GM18498 (cell line): ENCODE data around the gene UNC79.
"Not testable (repeated sequence)": the region's sequence is repeated elsewhere in the genome, so short reads cannot be mapped to it uniquely, and the experiment has no call there.

Experiments used
- ATAC-seq: cut with Tn5 transposase; IDR thresholded peaks from one replicate; pipeline ENCODE4 v1.9.1; 2021; ENCODE audit warnings: mild to moderate bottlenecking, moderate library complexity; ENCODE audit not compliant: unreplicated experiment

The UNC79 gene

DNA sequence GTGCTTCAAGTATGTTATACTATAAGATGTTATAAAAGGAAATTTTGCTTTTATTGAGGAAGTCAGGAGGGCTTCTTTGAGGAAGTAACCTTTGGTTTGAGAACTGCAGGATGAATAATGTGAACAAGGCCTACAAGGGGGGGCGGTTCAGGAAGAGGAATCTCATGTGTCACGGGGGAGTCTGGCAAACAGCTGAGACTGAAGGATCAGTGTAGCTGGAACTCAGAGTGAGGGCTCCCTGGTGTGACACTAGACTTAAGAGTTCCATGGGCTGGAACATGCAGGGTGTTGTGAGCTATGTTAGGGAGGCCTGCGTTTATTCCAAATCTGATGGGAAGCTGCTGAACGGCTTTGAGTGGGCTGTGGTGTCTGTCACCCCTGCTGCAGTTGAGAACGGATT is 62.3 kb downstream of the UNC79 start:
- no peak for ATAC-seq

DNA sequence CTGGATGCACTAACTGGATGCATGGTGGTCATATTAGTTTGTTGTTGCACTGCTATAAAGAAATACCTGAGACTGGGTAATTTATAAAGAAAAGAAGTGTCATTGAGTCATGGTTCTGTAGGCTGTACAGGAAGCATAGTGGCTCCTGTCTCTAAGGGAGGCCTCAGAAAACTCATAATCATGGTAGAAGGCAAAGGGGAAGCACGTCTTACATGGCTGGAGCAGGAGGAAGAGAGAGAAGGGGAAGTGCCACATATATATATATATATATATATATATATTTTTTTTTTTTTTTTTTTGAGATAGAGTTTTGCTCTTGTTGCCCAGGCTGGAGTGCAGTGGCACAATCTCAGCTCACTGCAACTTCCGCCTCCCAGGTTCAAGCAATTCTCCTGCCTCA is 62.9 kb downstream of the UNC79 start:
- ATAC-seq = not testable (repeated sequence)

DNA sequence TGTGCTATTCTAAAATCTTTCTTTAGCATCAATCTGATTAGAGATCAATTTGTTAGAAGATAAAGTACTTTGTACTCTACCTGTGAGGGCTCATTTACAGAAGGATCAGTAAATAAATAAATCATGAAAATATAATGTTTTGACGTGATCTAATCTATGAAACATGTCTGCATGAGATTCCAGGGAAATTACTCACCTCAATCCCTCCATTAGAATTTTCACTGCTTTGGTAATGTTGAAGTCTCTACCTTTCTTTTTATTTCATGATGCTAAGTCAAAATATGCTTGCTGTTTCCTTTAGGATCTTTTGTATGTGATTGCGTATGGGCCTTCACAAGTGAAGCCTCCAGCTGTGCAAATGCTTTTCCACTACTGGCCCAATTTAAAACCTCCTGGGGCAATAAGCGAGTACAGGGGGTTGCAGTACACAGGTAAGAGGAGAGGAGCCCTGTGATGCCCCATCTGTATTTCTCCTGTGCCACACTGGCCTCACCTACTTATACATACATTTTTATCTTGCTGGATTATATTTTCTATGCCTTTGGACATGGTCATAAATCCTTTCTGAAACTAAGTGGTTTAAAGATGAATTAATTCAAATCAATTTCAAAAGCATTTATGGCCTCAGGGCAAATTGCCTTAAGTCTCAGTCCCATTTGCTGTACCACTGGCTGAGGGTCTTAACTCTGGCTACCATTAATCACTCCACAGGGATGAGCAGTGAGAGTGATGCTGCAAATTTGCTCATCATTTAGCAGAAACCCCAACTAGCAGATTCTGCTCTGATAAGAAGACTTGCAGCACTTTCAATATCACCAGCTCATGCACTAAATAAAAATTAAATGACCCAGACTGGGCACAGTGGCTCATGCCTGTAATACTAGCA is 66.4 kb downstream of the UNC79 start:
- no peak for ATAC-seq

DNA sequence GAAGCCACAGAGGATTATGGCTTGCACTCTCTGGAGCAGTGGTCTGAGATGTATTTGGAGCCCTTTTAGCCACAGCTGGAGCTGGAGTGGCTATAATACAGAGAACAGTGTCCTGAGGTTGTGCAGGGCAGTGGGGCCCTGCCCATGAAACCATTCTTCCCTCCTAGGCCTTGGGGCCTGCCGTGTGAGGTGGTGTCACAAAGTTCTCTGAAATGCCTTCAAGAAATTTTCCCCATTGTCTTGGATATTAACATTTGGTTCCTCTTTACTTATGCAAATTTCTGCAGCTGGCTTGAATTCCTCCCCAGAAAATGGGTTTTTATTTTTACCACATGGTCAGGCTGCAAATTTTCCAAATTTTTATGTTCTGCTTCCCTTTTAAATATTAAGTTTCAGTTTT is 79.3 kb downstream of the UNC79 start:
- ATAC-seq = no peak

DNA sequence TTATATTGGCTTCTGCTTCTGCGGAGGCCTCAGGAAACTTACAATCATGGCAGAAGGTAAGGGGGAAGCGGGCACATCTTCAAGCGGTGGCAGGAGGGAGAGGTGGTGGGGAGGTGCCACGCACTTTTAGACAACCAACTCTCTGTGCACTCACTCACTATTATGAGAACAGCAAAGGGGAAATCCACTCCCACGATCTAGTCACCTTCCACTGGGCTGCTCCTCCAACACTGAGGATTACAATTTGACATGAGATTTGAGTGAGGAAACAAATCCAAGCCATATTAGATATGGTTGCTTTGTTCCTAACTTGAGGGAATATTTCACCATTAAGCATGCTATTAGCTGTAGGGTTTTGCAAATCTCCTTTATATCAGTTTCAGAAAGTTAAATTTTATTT is 80.3 kb downstream of the UNC79 start:
- ATAC-seq = no peak

DNA sequence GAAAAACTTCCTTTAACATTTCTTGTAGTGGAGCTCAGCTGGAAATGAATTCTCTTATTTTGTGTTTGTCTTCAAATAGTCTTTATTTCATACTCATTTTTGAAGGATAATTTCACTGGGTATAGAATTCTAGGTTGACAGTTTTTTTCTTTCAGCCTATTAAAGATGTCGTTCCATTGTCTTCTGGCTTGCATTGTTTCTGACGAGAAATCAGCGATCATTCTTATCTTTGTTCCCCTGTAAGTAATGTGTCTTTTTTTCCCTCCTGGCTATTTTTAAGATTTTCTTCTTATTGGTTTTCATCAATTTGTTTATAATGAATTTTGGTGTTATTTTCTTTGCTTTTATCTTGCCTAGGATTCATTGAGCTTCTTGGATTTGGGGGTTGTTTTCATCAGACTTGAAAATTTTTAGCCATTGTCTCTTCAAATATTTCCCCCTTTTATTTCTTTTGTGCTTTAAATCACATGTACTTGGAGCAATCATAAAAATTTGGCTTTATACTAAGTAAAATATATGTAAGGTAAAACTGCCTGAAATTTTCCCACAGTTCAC is 89.4 kb downstream of the UNC79 start:
- ATAC-seq = no peak

DNA sequence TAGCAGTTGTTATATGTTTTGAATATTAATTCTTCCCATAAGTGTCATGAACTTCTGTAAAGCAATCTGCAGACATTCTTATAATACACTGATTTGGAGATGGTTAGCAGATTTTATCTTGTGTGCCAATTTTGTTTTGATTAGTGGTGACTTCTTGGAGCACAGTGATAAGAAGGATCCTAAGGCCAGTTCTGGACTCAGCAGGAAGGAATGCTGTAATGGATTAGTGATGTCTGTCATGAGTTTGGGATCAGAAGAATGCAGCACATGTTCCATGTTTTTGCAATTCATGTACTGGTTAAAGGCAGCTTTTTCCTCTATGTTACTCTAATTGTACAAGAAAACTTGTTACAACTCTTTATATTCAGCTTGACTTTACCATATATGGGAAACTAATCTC is 91.5 kb downstream of the UNC79 start:
- ATAC-seq = no peak

DNA sequence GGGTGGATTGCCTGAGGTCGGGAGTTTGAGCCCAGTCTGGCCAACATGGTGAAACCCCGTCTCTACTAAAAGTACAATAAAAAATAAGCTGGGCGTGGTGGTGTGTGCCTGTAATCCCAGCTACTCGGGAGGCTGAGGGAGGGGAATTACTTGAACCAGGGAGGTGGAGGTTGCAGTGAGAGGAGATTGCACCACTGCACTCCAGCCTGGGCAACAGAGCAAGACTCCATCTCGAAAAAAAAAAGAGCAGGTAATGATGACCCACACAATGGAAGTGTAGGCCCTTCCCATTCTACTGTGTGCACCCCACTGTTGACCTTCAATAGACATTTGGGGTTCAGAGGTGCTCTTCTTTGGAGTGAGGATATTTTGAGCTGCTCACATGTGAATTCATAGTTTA is 94.5 kb downstream of the UNC79 start:
- ATAC-seq = not testable (repeated sequence)

DNA sequence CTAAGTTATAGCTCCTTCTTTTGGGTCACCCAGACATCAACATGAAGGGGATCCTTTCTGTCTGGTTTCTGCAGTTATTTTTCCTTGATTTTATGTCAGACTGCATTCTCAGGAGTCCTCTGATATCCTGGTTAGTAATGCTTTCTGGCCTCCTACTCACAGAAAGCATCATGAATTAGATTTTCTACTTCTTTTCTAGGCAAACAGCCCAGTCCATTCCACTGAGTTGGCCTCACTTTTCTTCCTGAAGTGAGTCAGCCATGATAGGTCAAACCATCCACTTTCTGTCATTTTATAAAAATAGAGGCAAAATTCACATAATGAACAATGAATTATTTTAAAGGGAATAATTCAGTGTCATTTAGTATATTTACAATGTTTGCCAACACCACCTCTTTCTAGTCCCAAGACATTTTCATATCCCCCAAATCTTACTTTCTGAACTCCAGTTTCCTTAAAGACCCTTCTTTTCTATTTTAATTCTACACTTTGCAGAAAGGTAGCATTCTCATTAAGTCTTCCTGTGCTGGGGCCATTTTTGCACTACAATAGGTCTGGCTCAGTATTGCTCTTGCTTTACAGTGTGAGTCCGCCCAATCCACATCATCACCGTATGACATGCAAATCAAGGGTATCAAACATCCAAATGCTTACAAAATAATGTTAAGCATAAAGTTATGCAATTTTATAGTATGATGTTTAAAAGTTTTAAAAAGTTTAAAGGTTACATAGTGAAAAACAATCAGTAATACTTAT is 95.1 kb downstream of the UNC79 start:
- ATAC-seq = no peak

DNA sequence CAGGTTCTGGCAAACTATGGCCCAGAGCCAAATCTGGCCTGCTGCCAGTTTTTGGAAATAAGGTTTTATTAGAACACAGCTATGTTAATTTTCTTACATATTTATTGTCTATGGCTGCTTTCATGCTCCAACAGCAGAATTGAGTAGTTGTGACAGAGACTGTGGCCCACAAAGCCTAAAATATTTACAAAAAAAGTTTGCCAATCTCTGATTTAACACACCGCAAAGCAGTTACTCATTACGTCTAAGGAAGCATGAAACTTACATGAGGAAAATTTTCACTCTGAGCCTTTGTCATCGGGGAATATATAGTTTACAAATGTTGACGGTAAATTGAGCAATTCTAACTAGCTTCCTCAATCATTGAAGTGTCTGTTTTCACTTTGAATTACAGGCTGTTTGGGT is 96.5 kb downstream of the UNC79 start:
- no peak for ATAC-seq

DNA sequence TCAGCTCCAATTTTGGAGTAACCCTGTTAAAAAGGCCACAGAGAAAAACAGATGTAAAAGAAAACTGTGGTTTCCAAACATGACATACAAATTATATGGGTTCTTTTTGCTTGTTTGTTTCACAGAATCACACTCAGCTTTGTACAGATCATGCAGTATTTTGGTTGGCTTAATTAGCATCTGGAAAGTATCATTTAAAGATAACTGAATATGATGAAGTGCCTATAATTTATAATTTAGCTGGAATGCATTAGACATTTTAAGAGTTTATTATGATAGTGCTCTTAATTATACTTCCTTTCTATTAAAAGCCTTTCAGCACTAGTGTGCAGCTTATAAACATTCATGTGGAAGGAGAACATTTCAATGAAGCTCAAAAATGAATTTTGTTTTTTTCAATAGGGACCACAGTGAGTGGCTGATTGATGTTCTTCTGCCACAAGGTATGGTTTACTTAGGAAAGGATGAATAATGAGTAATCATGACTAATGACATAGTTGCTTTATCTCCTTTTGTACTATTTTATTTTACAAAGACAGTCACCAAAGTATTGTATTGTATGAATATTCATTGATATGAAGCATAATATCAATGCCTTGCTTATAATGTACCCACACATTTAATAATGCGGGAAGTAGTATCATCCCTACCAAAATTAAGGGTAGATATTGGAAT is 98.3 kb downstream of the UNC79 start:
- no peak for ATAC-seq

DNA sequence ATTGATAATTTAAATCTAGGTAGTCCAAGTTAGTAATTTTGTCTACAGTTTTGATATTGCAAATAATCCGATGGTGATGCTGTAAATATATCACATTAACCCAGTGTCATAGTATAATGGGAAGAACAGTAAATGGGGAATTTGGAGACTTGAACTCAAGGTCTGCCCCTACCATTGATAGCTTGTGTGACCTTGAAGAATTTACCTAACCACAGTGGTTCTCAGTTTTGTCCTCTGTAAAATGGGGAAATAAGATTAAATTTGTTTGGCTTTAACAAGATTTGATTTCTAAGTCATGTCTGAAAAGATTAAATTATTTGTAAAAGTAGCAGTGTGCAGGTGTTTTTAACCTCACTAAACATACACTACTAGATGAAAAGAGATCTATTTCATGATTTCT is 100.9 kb downstream of the UNC79 start:
- no peak for ATAC-seq

DNA sequence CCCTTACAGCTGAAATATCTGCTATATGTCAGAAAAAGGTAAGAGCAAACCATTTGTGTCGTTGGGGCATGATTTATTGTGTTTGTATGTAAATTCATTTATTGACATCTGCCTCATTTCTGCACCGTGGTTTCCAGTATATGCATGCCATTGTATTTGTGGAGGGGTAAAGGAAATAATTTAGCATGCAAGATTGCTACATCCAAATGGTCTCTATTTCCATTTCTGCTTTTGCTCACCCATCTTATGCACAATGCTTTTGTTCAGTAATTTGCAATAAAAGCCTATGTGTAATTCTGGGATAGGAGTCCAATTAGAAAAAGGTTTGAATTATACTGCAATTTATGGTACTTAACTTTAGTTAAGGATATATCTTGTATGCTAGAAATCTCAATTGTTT is 101.8 kb downstream of the UNC79 start:
- ATAC-seq = no peak

DNA sequence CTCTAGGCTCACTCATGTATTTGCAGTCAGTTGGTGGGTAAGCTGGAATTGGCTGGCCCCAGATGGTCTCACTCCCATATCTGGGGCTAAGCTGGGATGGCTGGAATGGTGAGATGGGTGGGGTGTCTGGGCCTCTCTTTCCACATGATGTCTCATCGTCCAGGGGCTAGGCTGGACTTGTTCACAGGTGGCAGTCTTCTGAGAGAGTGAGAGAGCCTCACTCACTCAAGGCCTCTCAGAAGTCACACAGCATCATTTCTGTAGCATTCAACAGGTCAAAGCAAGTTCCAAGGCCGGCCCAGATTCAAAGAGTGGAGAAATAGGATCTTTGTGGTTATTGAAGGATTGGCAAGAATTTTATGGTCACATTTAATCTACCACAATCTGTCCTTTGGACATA is 102.7 kb downstream of the UNC79 start:
- ATAC-seq = peak; percentile 42

DNA sequence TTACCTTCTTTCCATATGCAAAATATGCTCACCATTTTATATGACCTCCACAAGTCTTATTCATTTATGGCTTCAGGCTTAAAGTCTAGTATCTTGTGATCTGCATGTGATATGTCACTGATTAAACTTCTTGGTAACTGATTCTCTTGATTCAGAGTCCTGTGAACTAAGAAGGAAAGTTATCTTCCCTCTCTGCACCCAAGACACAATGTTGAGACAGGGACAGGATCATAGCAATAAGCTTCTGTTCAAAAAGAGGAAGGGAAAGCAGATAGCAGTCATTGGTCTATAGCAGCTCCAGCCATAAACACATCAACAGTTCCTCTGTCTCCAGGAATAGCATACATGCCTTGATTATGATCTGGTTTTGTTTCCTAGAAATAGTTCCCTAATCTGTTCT is 103.1 kb downstream of the UNC79 start:
- peak; percentile 92 for ATAC-seq

DNA sequence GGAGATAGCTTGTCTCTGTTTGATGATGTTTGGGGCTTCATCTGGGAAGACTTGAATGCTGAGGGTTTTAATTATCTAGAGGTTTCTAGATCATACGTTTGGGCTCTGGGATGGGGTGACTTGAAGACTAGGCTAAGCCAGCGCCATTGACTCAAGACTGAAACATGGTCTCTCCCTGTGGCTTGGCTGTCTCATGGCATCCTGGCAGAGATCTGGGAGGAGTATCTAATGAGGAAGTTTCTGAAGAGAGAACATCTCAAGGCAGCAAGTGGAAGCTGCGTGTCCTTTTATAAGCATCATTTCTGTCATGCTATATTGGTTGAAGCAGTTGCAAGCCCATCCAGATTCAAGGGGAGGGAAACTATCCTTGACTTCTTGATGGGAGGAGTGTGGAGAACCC is 104.8 kb downstream of the UNC79 start:
- no peak for ATAC-seq

DNA sequence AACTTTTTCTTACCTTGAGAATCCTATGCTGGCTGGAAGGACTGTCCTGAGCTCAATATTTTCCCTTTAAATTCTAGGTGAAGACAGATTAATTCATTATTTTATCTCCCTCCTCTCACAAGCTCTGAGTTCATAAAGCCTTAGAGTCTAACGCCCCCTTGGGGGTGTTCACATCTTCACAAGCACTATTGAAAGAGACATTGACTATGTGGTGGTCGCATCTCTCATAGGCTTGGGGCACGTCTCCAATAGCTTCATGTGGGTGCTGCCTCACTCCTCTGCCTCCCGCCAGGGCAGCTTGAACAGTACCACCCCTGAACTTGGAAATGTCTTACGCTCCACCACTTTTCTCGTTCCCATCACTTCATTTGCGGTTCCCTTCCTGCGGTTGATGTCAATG is 106.2 kb downstream of the UNC79 start:
- no peak for ATAC-seq

DNA sequence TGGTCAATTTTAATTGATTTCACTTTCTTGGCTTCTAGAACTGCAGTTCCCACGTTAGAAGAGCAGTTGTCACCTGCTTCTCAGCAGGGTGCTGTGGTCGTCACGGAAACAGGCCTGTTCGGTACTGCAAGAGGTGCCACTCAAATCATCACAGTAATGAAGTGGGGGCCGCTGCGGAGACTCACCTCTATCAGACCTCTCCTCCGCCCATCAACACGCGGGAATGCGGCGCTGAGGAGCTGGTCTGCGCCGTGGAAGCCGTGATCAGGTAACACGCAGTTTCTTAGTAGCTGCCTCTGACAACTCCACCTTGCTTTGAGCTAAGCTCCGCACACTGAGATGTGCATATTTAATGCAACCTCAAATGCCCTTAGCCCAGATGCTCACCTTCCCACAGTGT is 107.2 kb downstream of the UNC79 start:
- ATAC-seq = no peak

DNA sequence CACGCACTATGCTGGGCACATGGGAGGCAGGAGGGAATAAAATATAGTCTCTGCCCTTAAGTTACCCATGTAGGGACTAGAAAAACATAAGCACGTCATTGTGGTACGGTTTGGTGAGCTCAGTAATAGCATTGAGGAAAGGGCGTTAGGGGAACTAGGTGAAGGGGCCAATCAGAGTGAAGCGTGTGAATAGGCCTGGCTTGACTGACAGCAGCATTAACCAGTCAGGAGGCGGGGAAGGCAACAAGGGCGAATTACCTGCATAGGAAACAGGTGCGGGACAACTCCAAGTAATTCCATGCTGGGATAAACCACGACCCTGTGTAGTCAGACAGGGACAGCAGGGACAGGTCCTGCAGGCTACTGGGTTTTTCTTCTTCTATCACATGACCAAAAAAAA is 107.7 kb downstream of the UNC79 start:
- ATAC-seq = no peak

DNA sequence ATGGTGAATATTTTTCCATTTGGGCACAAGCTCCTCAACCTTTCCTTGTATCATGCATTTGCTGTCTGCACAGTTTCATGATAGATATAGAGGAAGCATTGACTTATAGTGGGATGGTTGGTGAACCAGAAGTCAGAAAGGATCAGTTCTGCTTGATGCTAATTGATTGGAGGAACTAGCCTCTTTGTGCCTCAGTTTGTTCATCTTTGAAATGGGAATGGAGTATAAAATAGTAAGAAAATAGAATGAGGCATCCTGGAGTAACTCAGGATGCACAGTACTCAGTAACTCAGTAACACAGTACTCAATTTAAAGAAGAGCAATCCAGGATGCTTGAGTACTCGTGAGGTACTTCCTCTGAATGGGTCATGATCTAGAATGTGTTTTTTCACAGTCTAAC is 109.5 kb downstream of the UNC79 start:
- ATAC-seq = no peak

DNA sequence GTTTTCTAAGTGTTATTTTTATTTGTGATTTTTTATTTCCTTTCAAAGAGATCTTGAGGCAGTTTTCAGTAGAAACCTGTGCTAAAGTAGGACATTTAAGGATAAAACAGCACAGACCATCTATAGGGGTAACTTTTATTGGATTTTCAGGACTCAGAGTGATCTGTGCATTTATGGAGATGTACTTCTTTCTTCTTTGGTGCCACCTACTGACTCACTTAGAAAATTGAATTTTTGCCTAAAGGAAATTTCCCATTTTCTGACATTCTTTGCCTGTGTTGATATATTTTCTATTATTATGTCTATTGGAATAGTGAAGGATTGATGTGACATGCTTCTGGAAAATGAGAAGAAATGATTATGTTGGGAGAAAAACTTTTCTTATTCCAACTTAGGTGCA is 113.0 kb downstream of the UNC79 start:
- no peak for ATAC-seq
